Measurements from ENCODE around the gene AFF3. TPM values are rescaled to one million over a fixed set of nuclear protein-coding genes. Genes with fewer than 3 reads are reported as not detected.

AFF3 gene
- total and polyA plus RNA-seq, 10 of the 15 experiments (the other 5 are each of a cell fraction or from before 2014, with no cell fraction given) = 0.26 to 5.5 (median 3.0) TPM

DNA sequence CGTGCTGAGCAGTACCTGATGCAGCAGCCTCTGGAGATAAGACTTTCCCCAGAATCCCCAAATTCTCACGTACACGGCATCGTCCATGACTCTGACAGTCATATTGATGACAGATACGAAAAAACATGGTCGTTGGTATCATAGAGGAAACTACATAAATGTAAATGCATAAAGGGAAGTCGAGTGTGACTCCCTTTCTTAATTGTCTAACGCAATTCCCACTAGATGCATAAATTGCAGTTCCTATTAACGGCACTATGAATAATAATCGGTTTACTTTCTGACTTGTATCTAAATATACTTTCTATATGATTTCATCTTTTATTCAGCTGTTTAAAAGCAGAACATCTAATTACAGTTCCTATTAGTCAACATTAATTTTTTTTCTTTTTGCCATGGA is 330.0 kb downstream of the AFF3 start (continued):
- no peak for TF ChIP-seq NFXL1 (IDR thresholded peaks at IDR 0.05; ENCODE audit: borderline replicate concordance)
- no peak for TF ChIP-seq TCF7 (IDR thresholded peaks at IDR 0.05; ENCODE audit: borderline replicate concordance)
- no peak for TF ChIP-seq ZNF622 (IDR thresholded peaks at IDR 0.05)
- TF ChIP-seq HCFC1 (IDR thresholded peaks at IDR 0.05; ENCODE audit: low read length) = no peak
- no peak for TF ChIP-seq RAD51 (IDR thresholded peaks at IDR 0.05)
- no peak for TF ChIP-seq TCF3 (IDR thresholded peaks at IDR 0.05; ENCODE audit: borderline replicate concordance, insufficient read depth, low read depth, low read length)
- TF ChIP-seq, protein P1, sequence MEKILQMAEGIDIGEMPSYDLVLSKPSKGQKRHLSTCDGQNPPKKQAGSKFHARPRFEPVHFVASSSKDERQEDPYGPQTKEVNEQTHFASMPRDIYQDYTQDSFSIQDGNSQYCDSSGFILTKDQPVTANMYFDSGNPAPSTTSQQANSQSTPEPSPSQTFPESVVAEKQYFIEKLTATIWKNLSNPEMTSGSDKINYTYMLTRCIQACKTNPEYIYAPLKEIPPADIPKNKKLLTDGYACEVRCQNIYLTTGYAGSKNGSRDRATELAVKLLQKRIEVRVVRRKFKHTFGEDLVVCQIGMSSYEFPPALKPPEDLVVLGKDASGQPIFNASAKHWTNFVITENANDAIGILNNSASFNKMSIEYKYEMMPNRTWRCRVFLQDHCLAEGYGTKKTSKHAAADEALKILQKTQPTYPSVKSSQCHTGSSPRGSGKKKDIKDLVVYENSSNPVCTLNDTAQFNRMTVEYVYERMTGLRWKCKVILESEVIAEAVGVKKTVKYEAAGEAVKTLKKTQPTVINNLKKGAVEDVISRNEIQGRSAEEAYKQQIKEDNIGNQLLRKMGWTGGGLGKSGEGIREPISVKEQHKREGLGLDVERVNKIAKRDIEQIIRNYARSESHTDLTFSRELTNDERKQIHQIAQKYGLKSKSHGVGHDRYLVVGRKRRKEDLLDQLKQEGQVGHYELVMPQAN (conservative IDR thresholded peaks at IDR 0.05) = no peak
- TF ChIP-seq YY1 (IDR thresholded peaks at IDR 0.05; ENCODE audit: low read depth, low read length) = no peak
- no peak for TF ChIP-seq PAX5 (IDR thresholded peaks at IDR 0.05; ENCODE audit: borderline replicate concordance, low read depth, low read length)

- no peak overlapping the region for H3K4me3 ChIP-seq
- H4K20me1 ChIP-seq (ENCODE audit: control insufficient read depth, insufficient read depth) = no peaks in the 10 kb centered on the region
- DNase-seq (ENCODE audit: low read depth, low spot score) (no peak), ATAC-seq (no peak), FAIRE-seq (no peak)
- no peaks in the 10 kb centered on the region for H3K79me2 ChIP-seq (ENCODE audit: control insufficient read depth, insufficient read depth, low read length)
- peaks cover 0 to 1% of the 10 kb centered on the region in 2 experiments; a peak in 1 of 4 replicates for H3K27me3 ChIP-seq (replicated peaks in 1 of 2; ENCODE audit: control insufficient read depth in 2 of 2, insufficient read depth in 2 of 2, low read length in 1 of 2)
- CTCF ChIA-PET = no interaction called here
- H2AFZ ChIP-seq (ENCODE audit: control insufficient read depth, low read depth, low read length) = no peak overlapping the region
- H3K9ac ChIP-seq (ENCODE audit: control insufficient read depth, insufficient read depth, low read length) = no peak overlapping the region
- intact Hi-C loops (cut with micrococcal nuclease; ENCODE audit: unreplicated experiment) (loop anchor here (10.0 kb wide), 1 partner anchor 433 kb away; no protein-coding TSS in a partner anchor), in situ Hi-C loops (cut with MboI) (no loop called here)
- no peaks in the 10 kb centered on the region for H3K36me3 ChIP-seq (ENCODE audit: control insufficient read depth in 2 of 2, insufficient read depth in 2 of 2, low read length in 1 of 2)
- POLR2A ChIA-PET = no interaction called here
- RAD21 ChIA-PET (ENCODE audit: unreplicated experiment) = no interaction called here
- WGBS (ENCODE audit: insufficient coverage, insufficient replicate concordance, low lambda C conversion rate, missing lambda C conversion rate) = 42% methylated on average over 6 of the region's 6 CpGs
- no peak overlapping the region for H3K4me2 ChIP-seq (ENCODE audit: control insufficient read depth, insufficient read depth)
- H3K9me3 ChIP-seq (replicated peaks; ENCODE audit: control insufficient read depth, insufficient read depth, low read length) = no peaks in the 10 kb centered on the region
- H3K27ac ChIP-seq (ENCODE audit: control insufficient read depth, insufficient read depth) = no peak overlapping the region
- no peaks in the 10 kb centered on the region for H3K4me1 ChIP-seq (ENCODE audit: control insufficient read depth, insufficient read depth, low read length)
- BruUV-seq (replicated peaks) = no TSS peak
- SMC1A ChIA-PET (ENCODE audit: uncharacterized antibody, unreplicated experiment) = interaction anchor here (0.6 to 0.7 kb wide), 2 partner anchors 9 to 182 kb away, joined by 3 read pairs; no protein-coding TSS in a partner anchor
- TF ChIP-seq SREBF1 (IDR thresholded peaks at IDR 0.05; ENCODE audit: low read length) = no peak
- TF ChIP-seq E2F8 (IDR thresholded peaks at IDR 0.05; ENCODE audit: low read depth, partially characterized antibody) = no peak
- no peak for TF ChIP-seq ZBED1 (IDR thresholded peaks at IDR 0.05; ENCODE audit: borderline replicate concordance)
- TF ChIP-seq MTA3 (IDR thresholded peaks at IDR 0.05; ENCODE audit: borderline replicate concordance, low read length) = no peak
- TF ChIP-seq, protein P2, sequence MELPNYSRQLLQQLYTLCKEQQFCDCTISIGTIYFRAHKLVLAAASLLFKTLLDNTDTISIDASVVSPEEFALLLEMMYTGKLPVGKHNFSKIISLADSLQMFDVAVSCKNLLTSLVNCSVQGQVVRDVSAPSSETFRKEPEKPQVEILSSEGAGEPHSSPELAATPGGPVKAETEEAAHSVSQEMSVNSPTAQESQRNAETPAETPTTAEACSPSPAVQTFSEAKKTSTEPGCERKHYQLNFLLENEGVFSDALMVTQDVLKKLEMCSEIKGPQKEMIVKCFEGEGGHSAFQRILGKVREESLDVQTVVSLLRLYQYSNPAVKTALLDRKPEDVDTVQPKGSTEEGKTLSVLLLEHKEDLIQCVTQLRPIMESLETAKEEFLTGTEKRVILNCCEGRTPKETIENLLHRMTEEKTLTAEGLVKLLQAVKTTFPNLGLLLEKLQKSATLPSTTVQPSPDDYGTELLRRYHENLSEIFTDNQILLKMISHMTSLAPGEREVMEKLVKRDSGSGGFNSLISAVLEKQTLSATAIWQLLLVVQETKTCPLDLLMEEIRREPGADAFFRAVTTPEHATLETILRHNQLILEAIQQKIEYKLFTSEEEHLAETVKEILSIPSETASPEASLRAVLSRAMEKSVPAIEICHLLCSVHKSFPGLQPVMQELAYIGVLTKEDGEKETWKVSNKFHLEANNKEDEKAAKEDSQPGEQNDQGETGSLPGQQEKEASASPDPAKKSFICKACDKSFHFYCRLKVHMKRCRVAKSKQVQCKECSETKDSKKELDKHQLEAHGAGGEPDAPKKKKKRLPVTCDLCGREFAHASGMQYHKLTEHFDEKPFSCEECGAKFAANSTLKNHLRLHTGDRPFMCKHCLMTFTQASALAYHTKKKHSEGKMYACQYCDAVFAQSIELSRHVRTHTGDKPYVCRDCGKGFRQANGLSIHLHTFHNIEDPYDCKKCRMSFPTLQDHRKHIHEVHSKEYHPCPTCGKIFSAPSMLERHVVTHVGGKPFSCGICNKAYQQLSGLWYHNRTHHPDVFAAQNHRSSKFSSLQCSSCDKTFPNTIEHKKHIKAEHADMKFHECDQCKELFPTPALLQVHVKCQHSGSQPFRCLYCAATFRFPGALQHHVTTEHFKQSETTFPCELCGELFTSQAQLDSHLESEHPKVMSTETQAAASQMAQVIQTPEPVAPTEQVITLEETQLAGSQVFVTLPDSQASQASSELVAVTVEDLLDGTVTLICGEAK (IDR thresholded peaks at IDR 0.05; ENCODE audit: borderline replicate concordance) = no peak
- TF ChIP-seq SMC3 (IDR thresholded peaks at IDR 0.05; ENCODE audit: borderline replicate concordance, low read length) = no peak
- no peak for TF ChIP-seq RAD21 (IDR thresholded peaks at IDR 0.05; ENCODE audit: insufficient read depth, low read depth, low read length)
- no peak for TF ChIP-seq NFIC (IDR thresholded peaks at IDR 0.05; ENCODE audit: low read depth, low read length)
Measured at GRCh38 chr2:99811544-99811943, 330.8 kb downstream of the AFF3 start.

All from GM12878 (cell line).